SK-N-SH treated with all-trans-retinoic acid at 6 μM for 48 hours (cell line): ENCODE results near the gene SLC12A8.

Experiments
- CREB5 ChIP-seq: fragments of 250-450 bp; sonication (Bioruptor Pico); IDR thresholded peaks from 2 replicates; pipeline ENCODE4 v1.5.1; 2020; ENCODE audit warnings: low read depth, mild to moderate bottlenecking, moderate library complexity
- OSR1 ChIP-seq: fragments of 250-450 bp; sonication (Bioruptor Pico); IDR thresholded peaks from 2 replicates; pipeline ENCODE4 v1.8.0; 2022; ENCODE audit warnings: moderate library complexity, mild to moderate bottlenecking, inconsistent platforms
- PATZ1 ChIP-seq: fragments of 250-450 bp; sonication (Bioruptor Pico); IDR thresholded peaks from 2 replicates; pipeline ENCODE4 v1.8.0; 2020; ENCODE audit warnings: mild to moderate bottlenecking, moderate library complexity, borderline replicate concordance
- SNAI2 ChIP-seq: fragments of 250-450 bp; sonication (Bioruptor Pico); IDR thresholded peaks from 2 replicates; pipeline ENCODE4 v1.5.0; 2020; ENCODE audit warnings: mild to moderate bottlenecking, moderate library complexity
- TOX ChIP-seq: fragments of 250-450 bp; sonication (Bioruptor Pico); IDR thresholded peaks from 2 replicates; pipeline ENCODE4 v1.8.0; 2021; ENCODE audit warnings: mild to moderate bottlenecking, moderate library complexity, borderline replicate concordance
- ZFP3 ChIP-seq: fragments of 250-450 bp; sonication (Bioruptor Pico); IDR thresholded peaks from 2 replicates; pipeline ENCODE4 v1.5.0; 2020; ENCODE audit warnings: mild to moderate bottlenecking, moderate library complexity
- ZFP30 ChIP-seq: fragments of 450-650 bp; formaldehyde crosslinking; IDR thresholded peaks from 2 replicates; pipeline ENCODE4 v1.5.0; 2022; ENCODE audit warnings: mild to moderate bottlenecking, moderate library complexity

GRCh38 chr3:125245521-125245920, 33.0 kb upstream of the SLC12A8 start:
- TF ChIP-seq PATZ1: no peak
- no peak for TF ChIP-seq CREB5 (CRISPR knock-in tag)
- no peak for TF ChIP-seq ZFP3 (CRISPR knock-in tag)
- no peak for TF ChIP-seq TOX
- no peak for TF ChIP-seq SNAI2 (CRISPR knock-in tag)
- TF ChIP-seq OSR1 (CRISPR knock-in tag): no peak
- TF ChIP-seq ZFP30 (CRISPR knock-in tag): no peak
